PC-9 (cell line): ENCODE data around the gene PUS10.

Experiments used
- CTCF ChIP-seq: fragments of 200-600 bp; sonication (generic); conservative IDR thresholded peaks from 2 replicates; pipeline ENCODE4 v1.6.1; 2017; ENCODE audit warnings: mixed run types, antibody characterized with exemption, mild to moderate bottlenecking, moderate library complexity
- EZH2 ChIP-seq: fragments of 200-600 bp; sonication (generic); IDR thresholded peaks from 2 replicates; pipeline ENCODE4 v1.8.0; 2017; ENCODE audit warnings: antibody characterized with exemption, low read depth

- TF ChIP-seq CTCF (no peak), EZH2 (no peak)
These were observed 24.8 kb upstream of the PUS10 start for GRCh38 chr2:61042807-61043206.
